Superior temporal gyrus (tissue), 1 donor: Measurements from ENCODE around the gene SAMD4A.

Experiments used
- DNase-seq: peaks from one replicate; pipeline ENCODE4 v3.0.0-alpha.2; 2016; ENCODE audit errors: extremely low spot score

SAMD4A gene

GRCh38 chr14:54758041-54758440, 191.1 kb downstream of the SAMD4A start:
- DNase-seq: no peak

GRCh38 chr14:54759982-54760585, 193.2 kb downstream of the SAMD4A start:
- no peak for DNase-seq

- no peak for DNase-seq
Measured at GRCh38 chr14:54760866-54761575, 194.1 kb downstream of the SAMD4A start.

GRCh38 chr14:54761835-54762234, 194.9 kb downstream of the SAMD4A start:
- DNase-seq: no peak

GRCh38 chr14:54762296-54762695, 195.4 kb downstream of the SAMD4A start:
- no peak for DNase-seq

- no peak for DNase-seq
Measured at GRCh38 chr14:54763761-54764160, 196.8 kb downstream of the SAMD4A start.

- no peak for DNase-seq
Measured at GRCh38 chr14:54766276-54767138, 199.6 kb downstream of the SAMD4A start.

- no peak for DNase-seq
Measured at GRCh38 chr14:54767139-54767431, 200.2 kb downstream of the SAMD4A start.

GRCh38 chr14:54767450-54767849, 200.5 kb downstream of the SAMD4A start:
- DNase-seq: no peak

- DNase-seq: no peak
Measured at GRCh38 chr14:54768501-54769129, 201.7 kb downstream of the SAMD4A start.

- DNase-seq: no peak
Measured at GRCh38 chr14:54769951-54770863, 203.3 kb downstream of the SAMD4A start.

- no peak for DNase-seq
Measured at GRCh38 chr14:54771411-54772027, 204.6 kb downstream of the SAMD4A start.

GRCh38 chr14:54772451-54772881, 205.5 kb downstream of the SAMD4A start:
- DNase-seq: no peak

GRCh38 chr14:54773171-54774006, 206.5 kb downstream of the SAMD4A start:
- peak; percentile 79 for DNase-seq

GRCh38 chr14:54774824-54775223, 207.9 kb downstream of the SAMD4A start:
- DNase-seq: no peak

- DNase-seq: no peak
Measured at GRCh38 chr14:54775486-54776140, 208.7 kb downstream of the SAMD4A start.

GRCh38 chr14:54776361-54777001, 209.6 kb downstream of the SAMD4A start:
- no peak for DNase-seq

GRCh38 chr14:54777395-54777794, 210.5 kb downstream of the SAMD4A start:
- DNase-seq: no peak
